Aorta (tissue), 5 donors: Measurements from ENCODE around the gene RAB3B. TPM values are rescaled to one million over a fixed set of nuclear protein-coding genes. Genes with fewer than 3 reads are reported as not detected.

Source experiments
- ATAC-seq: fragments of 200-7000 bp; cut with Tn5 transposase; one replicate; pipeline ENCODE4 v1.9.1; 2022; ENCODE audit warnings: moderate library complexity; ENCODE audit not compliant: low FRiP score
- DNase-seq, 2 donors: peaks; one replicate each; pipeline ENCODE4 v3.0.0-alpha.2; 2020
- H3K27ac ChIP-seq, 2 donors: one replicate each; pipeline ENCODE4 v1.5.1; 2013; ENCODE audit warnings: low read length in 2 of 2, mild to moderate bottlenecking in 2 of 2, moderate library complexity in 2 of 2, control low read depth in 1 of 2, inconsistent platforms in 1 of 2, low read depth in 1 of 2
- H3K27me3 ChIP-seq, 2 donors: one replicate each; pipeline ENCODE4 v1.6.1; 2013; ENCODE audit warnings: control low read depth in 1 of 2, low read length in 1 of 2, mild to moderate bottlenecking in 1 of 2, moderate library complexity in 1 of 2; ENCODE audit not compliant: insufficient read depth in 2 of 2, control insufficient read depth in 1 of 2
- H3K36me3 ChIP-seq, 2 donors: one replicate each; pipeline ENCODE4 v1.6.1; 2013; ENCODE audit warnings: control low read depth in 1 of 2, low read length in 1 of 2, mild to moderate bottlenecking in 1 of 2; ENCODE audit not compliant: insufficient read depth in 2 of 2, control insufficient read depth in 1 of 2
- H3K4me1 ChIP-seq, 2 donors: one replicate each; pipeline ENCODE4 v1.6.1; 2013; ENCODE audit warnings: low read length in 2 of 2, control low read depth in 1 of 2, mild to moderate bottlenecking in 1 of 2, moderate library complexity in 1 of 2; ENCODE audit not compliant: insufficient read depth in 2 of 2, control insufficient read depth in 1 of 2
- H3K4me3 ChIP-seq, 2 donors: one replicate each; pipeline ENCODE4 v1.5.1; 2013; ENCODE audit warnings: low read length in 2 of 2, control low read depth in 1 of 2, mild to moderate bottlenecking in 1 of 2
- H3K9me3 ChIP-seq: one replicate; pipeline ENCODE4 v1.6.1; 2013; ENCODE audit warnings: mild to moderate bottlenecking, low read length; ENCODE audit not compliant: control insufficient read depth
- WGBS, 2 donors: extraction: QIAGEN DNeasy Blood & Tissue Kit; methylation state at CpG; one replicate each; pipeline ENCODE4 v1.1.7; 2013; 5-methylcytosine and 5-hydroxymethylcytosine counted together
- intact Hi-C, 2 donors: fragments of 100-400 bp; cut with DNase I; formaldehyde crosslinking; loops; one replicate each; pipeline versions ENCODE4 v1.14.2 to v1.15.0; 2022
- polyA plus RNA-seq, 2 donors: library from polyadenylated mRNA; stranded (reverse); fragments of 200-250 nt; gene quantifications; one replicate each; pipeline ENCODE4 v1.2.3, GENCODE V29; 2013
- total RNA-seq, 2 donors: library from RNA; stranded (reverse); fragmentation: NEBNext Ultra II Directional; extraction: Animal tissue kit (Norgen Biotek cat#: 25700); gene quantifications; one replicate each; pipeline ENCODE4 v1.2.1, GENCODE V29; 2021
- donor health status: healthy with polysubstance abuse.
- donor health status: Bipolar disorder and iron deficiency.
- donor health status: DM: no; HTN: no; CAD: no.
- donor health status: DM: no; HTN: no; CAD: no.
- donor health status: DM: yes; HTN: yes; CAD: no.

The RAB3B gene
- total and polyA plus RNA-seq, 4 donors, result 0.03 to 0.13 (median 0.04) TPM

- Histone ChIP-seq H3K4me1 (no peaks in the 10 kb centered on the region), H3K4me3 (no peak overlapping the region), H3K36me3 (no peaks in the 10 kb centered on the region), H3K27ac (no peak overlapping the region), H3K9me3 (no peaks in the 10 kb centered on the region), H3K27me3 (no peaks in the 10 kb centered on the region)
- no peak for DNase-seq
- no peak for ATAC-seq
- intact Hi-C loops, result no loop called here
- 84 to 86% methylated on average over 4 of the region's 4 CpGs for WGBS, 2 donors
Observed at GRCh38 chr1:51955797-51956527, 34.5 kb downstream of the RAB3B start.

- Histone ChIP-seq H3K27me3 (no peaks in the 10 kb centered on the region), H3K4me3 (no peak overlapping the region), H3K36me3 (no peaks in the 10 kb centered on the region), H3K9me3 (peaks cover under 1% of the 10 kb centered on the region), H3K27ac (no peak overlapping the region), H3K4me1 (no peaks in the 10 kb centered on the region)
- 88 to 89% methylated on average over 7 of the region's 7 CpGs for WGBS, 2 donors
- intact Hi-C loops, result no loop called here
- ATAC-seq, result no peak
- DNase-seq, result no peak
Observed at GRCh38 chr1:51954783-51955182, 35.7 kb downstream of the RAB3B start.

GRCh38 chr1:51953079-51953478, 37.4 kb downstream of the RAB3B start:
- intact Hi-C loops, result no loop called here
- ATAC-seq, result no peak

GRCh38 chr1:51952638-51953037, 37.9 kb downstream of the RAB3B start:
- DNase-seq, result no peak
- WGBS, 2 donors, result 84 to 87% methylated on average over 1 of the region's 1 CpG
- Histone ChIP-seq H3K27me3 (no peaks in the 10 kb centered on the region), H3K27ac (no peak overlapping the region), H3K4me1 (no peaks in the 10 kb centered on the region), H3K36me3 (no peaks in the 10 kb centered on the region), H3K9me3 (peaks cover 3% of the 10 kb centered on the region), H3K4me3 (no peak overlapping the region)
- intact Hi-C loops, result no loop called here
- ATAC-seq, result no peak

More at GRCh38 chr1:51953079-51953478, 37.4 kb downstream of the RAB3B start:
- Histone ChIP-seq H3K27me3 (no peaks in the 10 kb centered on the region), H3K27ac (no peak overlapping the region), H3K9me3 (peaks cover 3% of the 10 kb centered on the region), H3K36me3 (no peaks in the 10 kb centered on the region), H3K4me3 (no peak overlapping the region), H3K4me1 (no peaks in the 10 kb centered on the region)
- DNase-seq, result no peak
- WGBS, 2 donors, result 88 to 91% methylated on average over 1 of the region's 1 CpG

GRCh38 chr1:51950701-51951100, 39.8 kb downstream of the RAB3B start:
- no peak overlapping the region for H3K27ac ChIP-seq
- ATAC-seq, result no peak
- DNase-seq, result no peak
- intact Hi-C loops, result no loop called here
- WGBS, 2 donors, result 74 to 78% methylated on average over 4 of the region's 4 CpGs
- no peaks in the 10 kb centered on the region for H3K4me1 ChIP-seq
- H3K4me3 ChIP-seq, result no peak overlapping the region
- no peaks in the 10 kb centered on the region for H3K27me3 ChIP-seq
- H3K9me3 ChIP-seq, result peaks cover 3% of the 10 kb centered on the region
- no peaks in the 10 kb centered on the region for H3K36me3 ChIP-seq

GRCh38 chr1:51949014-51949702, 41.3 kb downstream of the RAB3B start:
- H3K36me3 ChIP-seq, result no peaks in the 10 kb centered on the region
- intact Hi-C loops, result no loop called here
- no peaks in the 10 kb centered on the region for H3K4me1 ChIP-seq
- no peaks in the 10 kb centered on the region for H3K27me3 ChIP-seq
- no peak overlapping the region for H3K27ac ChIP-seq
- peaks cover 3% of the 10 kb centered on the region for H3K9me3 ChIP-seq
- no peak overlapping the region for H3K4me3 ChIP-seq
- ATAC-seq (no peak), DNase-seq (no peak)
- WGBS, 2 donors, result 83 to 84% methylated on average over 9 of the region's 9 CpGs

- no peaks in the 10 kb centered on the region for H3K4me1 ChIP-seq
- intact Hi-C loops, result no loop called here
- H3K36me3 ChIP-seq, result no peaks in the 10 kb centered on the region
- no peaks in the 10 kb centered on the region for H3K27me3 ChIP-seq
- H3K27ac ChIP-seq, result no peak overlapping the region
- H3K4me3 ChIP-seq, result no peak overlapping the region
- ATAC-seq (no peak), DNase-seq (no peak)
- WGBS, 2 donors, result 82 to 84% methylated on average over 2 of the region's 2 CpGs
- H3K9me3 ChIP-seq, result peaks cover 3% of the 10 kb centered on the region
Observed at GRCh38 chr1:51948491-51948915, 42.0 kb downstream of the RAB3B start.

GRCh38 chr1:51946300-51946699, 44.2 kb downstream of the RAB3B start:
- 79 to 84% methylated on average over 1 of the region's 1 CpG for WGBS, 2 donors
- Histone ChIP-seq H3K4me1 (no peaks in the 10 kb centered on the region), H3K36me3 (no peaks in the 10 kb centered on the region), H3K27ac (no peak overlapping the region), H3K4me3 (no peak overlapping the region), H3K27me3 (no peaks in the 10 kb centered on the region), H3K9me3 (peaks cover 6% of the 10 kb centered on the region)
- ATAC-seq, result no peak
- no peak for DNase-seq
- intact Hi-C loops, result no loop called here

GRCh38 chr1:51945591-51945990, 44.9 kb downstream of the RAB3B start:
- Histone ChIP-seq H3K36me3 (no peaks in the 10 kb centered on the region), H3K4me1 (no peaks in the 10 kb centered on the region), H3K4me3 (no peak overlapping the region), H3K27ac (no peak overlapping the region), H3K9me3 (peaks cover 6% of the 10 kb centered on the region), H3K27me3 (no peaks in the 10 kb centered on the region)
- DNase-seq (no peak), ATAC-seq (no peak)
- intact Hi-C loops, result no loop called here
